ENCODE data around the gene EXD3.

Gene EXD3

GRCh38 chr9:137429546-137429890 is 6.6 kb upstream of the EXD3 start:
- no peak for DNase-seq
- no peak overlapping the region for H3K27ac ChIP-seq
- H3K4me3 ChIP-seq (ENCODE audit: low read depth, low read length) = no peak overlapping the region
- TF ChIP-seq, protein P1, sequence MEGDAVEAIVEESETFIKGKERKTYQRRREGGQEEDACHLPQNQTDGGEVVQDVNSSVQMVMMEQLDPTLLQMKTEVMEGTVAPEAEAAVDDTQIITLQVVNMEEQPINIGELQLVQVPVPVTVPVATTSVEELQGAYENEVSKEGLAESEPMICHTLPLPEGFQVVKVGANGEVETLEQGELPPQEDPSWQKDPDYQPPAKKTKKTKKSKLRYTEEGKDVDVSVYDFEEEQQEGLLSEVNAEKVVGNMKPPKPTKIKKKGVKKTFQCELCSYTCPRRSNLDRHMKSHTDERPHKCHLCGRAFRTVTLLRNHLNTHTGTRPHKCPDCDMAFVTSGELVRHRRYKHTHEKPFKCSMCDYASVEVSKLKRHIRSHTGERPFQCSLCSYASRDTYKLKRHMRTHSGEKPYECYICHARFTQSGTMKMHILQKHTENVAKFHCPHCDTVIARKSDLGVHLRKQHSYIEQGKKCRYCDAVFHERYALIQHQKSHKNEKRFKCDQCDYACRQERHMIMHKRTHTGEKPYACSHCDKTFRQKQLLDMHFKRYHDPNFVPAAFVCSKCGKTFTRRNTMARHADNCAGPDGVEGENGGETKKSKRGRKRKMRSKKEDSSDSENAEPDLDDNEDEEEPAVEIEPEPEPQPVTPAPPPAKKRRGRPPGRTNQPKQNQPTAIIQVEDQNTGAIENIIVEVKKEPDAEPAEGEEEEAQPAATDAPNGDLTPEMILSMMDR (IDR thresholded peaks at IDR 0.05; ENCODE audit: low read depth, low read length, missing control alignments) = no peak
- in situ Hi-C loops (cut with HindIII; ENCODE audit: low pct_ligation_motif_present, low sequenced_read_pairs) = no loop called here
- H3K36me3 ChIP-seq (replicated peaks) = no peaks in the 10 kb centered on the region
- no peaks in the 10 kb centered on the region for H3K27me3 ChIP-seq (replicated peaks)

DNA sequence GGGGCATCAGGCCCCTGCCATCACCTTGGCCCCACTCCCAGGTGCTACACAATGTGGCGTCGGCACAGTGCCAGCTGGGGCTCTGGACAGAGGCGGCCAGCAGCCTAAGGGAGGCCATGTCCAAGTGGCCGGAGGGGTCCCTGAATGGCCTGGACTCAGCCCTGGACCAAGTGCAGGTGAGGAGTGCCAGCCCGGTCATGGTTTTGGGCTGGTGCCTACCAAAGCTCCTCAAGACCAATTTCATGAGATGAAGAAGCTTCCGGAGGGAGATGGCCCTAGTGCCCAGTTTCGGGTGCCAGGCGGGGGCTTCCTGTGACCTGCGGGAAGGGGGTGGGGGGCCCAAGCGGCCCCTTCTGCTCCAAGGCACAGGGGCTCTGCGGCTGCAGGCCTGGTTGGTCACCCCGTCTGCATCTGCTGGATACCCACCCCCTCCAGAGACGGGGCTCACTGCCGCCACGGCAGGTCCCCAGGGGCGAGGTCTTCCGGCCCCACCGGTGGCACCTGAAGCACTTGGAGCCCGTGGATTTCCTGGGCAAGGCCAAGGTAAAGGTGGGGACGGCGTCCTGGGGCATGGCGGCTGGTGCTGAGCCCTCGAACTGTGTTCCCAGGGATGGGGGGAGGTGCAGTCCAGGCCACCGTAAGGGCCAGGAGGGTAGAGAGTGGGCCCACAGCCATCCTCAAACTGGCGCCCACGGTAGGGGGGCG is 6.0 kb upstream of the EXD3 start:
- in situ Hi-C loops (cut with HindIII; ENCODE audit: low pct_ligation_motif_present, low sequenced_read_pairs) = no loop called here
- no peaks in the 10 kb centered on the region for H3K36me3 ChIP-seq (replicated peaks)
- TF ChIP-seq, protein P1 (IDR thresholded peaks at IDR 0.05; ENCODE audit: low read depth, low read length, missing control alignments) = no peak
- H3K27me3 ChIP-seq (replicated peaks) = no peaks in the 10 kb centered on the region
- DNase-seq = no peak
- no peak overlapping the region for H3K27ac ChIP-seq
- H3K4me3 ChIP-seq (ENCODE audit: low read depth, low read length) = no peak overlapping the region

GRCh38 chr9:137428311-137428630 is 5.3 kb upstream of the EXD3 start:
- DNase-seq = no peak
- TF ChIP-seq, protein P1 (IDR thresholded peaks at IDR 0.05; ENCODE audit: low read depth, low read length, missing control alignments) = no peak
- Histone ChIP-seq H3K27me3 (replicated peaks) (no peaks in the 10 kb centered on the region), H3K36me3 (replicated peaks) (no peaks in the 10 kb centered on the region), H3K27ac (no peak overlapping the region), H3K4me3 (ENCODE audit: low read depth, low read length) (no peak overlapping the region)
- in situ Hi-C loops (cut with HindIII; ENCODE audit: low pct_ligation_motif_present, low sequenced_read_pairs) = no loop called here

GRCh38 chr9:137427454-137428310 is 4.7 kb upstream of the EXD3 start:
- Histone ChIP-seq H3K36me3 (replicated peaks) (no peaks in the 10 kb centered on the region), H3K4me3 (ENCODE audit: low read depth, low read length) (no peak overlapping the region), H3K27ac (no peak overlapping the region), H3K27me3 (replicated peaks) (no peaks in the 10 kb centered on the region)
- TF ChIP-seq, protein P1 (IDR thresholded peaks at IDR 0.05; ENCODE audit: low read depth, low read length, missing control alignments) = no peak
- no peak for DNase-seq
- in situ Hi-C loops (cut with HindIII; ENCODE audit: low pct_ligation_motif_present, low sequenced_read_pairs) = no loop called here

GRCh38 chr9:137426018-137426681 is 3.2 kb upstream of the EXD3 start:
- Histone ChIP-seq H3K27ac (no peak overlapping the region), H3K36me3 (replicated peaks) (no peaks in the 10 kb centered on the region), H3K4me3 (ENCODE audit: low read depth, low read length) (no peak overlapping the region), H3K27me3 (replicated peaks) (no peaks in the 10 kb centered on the region)
- DNase-seq = no peak
- in situ Hi-C loops (cut with HindIII; ENCODE audit: low pct_ligation_motif_present, low sequenced_read_pairs) = no loop called here
- TF ChIP-seq, protein P1 (IDR thresholded peaks at IDR 0.05; ENCODE audit: low read depth, low read length, missing control alignments) = no peak

Data from brain microvascular endothelial cell (primary cell).